ENCODE measurements around the gene LRRC58.

Gene LRRC58

DNA sequence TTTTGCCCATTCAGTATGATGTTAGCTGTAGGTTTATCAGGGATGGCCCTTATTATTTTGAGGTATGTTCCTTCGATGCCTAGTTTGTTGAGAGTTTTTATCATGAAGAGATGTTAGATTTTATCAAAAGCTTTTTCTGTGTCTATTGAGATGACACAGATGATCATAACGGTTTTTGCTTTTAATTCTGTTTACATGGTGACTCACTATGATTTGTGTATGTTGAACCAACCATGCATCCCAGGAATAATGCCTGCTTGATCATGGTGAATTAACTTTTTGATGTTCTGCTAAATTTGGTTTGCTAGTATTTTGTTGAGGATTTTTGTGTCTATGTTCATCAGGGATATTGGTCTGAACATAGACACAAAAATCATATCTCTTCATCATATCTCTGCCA lies 72.4 kb downstream of the LRRC58 start:
- no peak for DNase-seq (ENCODE audit: low read depth)

DNA sequence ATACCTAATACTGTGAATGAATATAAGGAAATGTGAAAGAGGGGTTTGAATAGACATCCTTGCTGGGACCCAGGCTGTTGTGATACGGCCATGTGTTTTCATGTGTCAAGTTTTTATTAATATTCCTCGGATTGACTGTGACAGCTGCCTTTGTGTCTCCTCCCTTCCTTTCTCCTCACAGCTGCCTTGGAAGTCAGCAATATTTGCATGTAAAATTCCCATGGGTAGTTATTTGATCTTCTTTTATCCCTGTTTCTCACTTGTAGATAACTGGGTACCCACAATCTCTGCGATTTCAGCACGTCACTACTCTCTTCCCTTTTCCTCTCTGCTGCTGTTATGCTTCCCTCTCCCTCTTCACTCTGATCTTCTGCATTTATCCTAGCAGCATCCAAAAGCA lies 73.5 kb downstream of the LRRC58 start:
- DNase-seq (ENCODE audit: low read depth): no peak

DNA sequence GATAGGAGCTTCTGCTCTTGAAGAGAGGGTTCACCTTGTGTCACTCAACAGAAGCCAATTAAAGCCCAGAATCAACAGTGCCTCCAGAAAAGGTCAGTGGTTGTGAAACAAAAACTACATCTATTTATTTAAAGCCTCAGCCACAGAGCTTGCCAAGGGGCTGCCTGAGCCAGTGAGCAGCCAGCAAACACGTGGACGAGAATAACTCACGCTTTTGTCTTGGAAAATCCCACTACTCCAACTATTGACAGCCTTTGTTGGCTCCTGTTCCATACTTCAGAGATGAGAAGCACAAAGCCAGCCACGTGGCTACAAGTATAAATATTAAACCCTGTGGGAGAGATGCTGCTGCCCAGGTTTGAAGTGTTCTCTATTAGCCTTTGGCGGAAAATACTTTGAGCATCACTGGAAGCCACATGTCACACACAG lies 74.4 kb downstream of the LRRC58 start:
- no peak for DNase-seq (ENCODE audit: low read depth)

All from activated T-cell treated with anti-CD3 and anti-CD28 coated beads for 1 hour (primary cell).